Measurements from ENCODE around the gene SRRT. TPM values are rescaled to one million over a fixed set of nuclear protein-coding genes. Genes with fewer than 3 reads are reported as not detected.

The SRRT gene
- total and polyA plus RNA-seq, 2 of the 4 experiments (the other 2 are of a cell fraction), result 41.4 to 93.5 TPM

DNA sequence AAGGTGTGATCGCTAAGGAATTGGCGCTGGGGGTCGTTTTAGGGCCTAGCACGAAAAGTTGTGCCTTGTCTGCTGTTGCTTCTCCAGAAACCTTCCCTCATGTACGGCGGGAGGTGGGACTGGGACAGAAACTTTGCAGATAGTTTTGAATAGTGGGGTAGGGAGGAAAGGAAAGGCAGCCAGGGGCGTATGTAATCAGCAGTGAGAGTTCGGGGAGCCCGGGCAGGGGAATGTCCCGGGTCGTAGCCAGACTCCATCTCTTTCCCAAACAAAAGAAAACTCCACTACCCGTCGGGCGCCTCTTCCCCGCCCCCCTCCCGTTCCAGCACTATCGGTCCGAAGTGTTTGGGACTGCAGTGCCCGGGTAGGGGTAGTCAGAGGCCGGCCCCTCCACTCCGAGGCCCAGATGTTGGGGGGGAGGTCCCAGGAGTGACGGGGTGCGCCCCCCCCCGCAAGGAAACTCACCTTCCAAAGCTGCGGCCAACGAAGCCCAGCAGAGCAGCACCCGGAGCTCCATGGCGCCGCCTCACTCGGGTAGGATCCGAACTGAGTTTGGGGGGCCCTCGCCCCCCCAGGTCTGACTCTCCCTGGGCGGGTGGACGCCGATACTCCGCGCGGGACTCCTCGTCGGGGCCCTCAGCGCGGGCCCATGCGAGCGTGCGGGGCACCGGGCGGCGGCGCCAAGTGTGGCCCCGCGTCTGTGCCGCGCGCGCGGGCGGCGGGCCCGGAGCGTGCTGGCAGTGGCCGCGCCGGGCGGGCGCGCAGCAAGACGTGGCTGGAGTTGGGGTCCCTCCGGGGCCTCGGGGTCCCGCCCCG is 48.2 kb upstream of the SRRT start (continued):
- TF ChIP-seq, protein P1, sequence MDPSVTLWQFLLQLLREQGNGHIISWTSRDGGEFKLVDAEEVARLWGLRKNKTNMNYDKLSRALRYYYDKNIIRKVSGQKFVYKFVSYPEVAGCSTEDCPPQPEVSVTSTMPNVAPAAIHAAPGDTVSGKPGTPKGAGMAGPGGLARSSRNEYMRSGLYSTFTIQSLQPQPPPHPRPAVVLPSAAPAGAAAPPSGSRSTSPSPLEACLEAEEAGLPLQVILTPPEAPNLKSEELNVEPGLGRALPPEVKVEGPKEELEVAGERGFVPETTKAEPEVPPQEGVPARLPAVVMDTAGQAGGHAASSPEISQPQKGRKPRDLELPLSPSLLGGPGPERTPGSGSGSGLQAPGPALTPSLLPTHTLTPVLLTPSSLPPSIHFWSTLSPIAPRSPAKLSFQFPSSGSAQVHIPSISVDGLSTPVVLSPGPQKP (IDR thresholded peaks at IDR 0.05; ENCODE audit: borderline replicate concordance, low read depth, low read length), result no peak
- TF ChIP-seq MAFK (IDR thresholded peaks at IDR 0.05; ENCODE audit: low read depth, low read length), result no peak
